Measurements from ENCODE around the gene CLIP4. TPM values are rescaled to one million over a fixed set of nuclear protein-coding genes. Genes with fewer than 3 reads are reported as not detected.
"Not testable (repeated sequence)": the region's sequence is repeated elsewhere in the genome, so short reads cannot be mapped to it uniquely, and the experiment has no call there.

Gene CLIP4, protein sequence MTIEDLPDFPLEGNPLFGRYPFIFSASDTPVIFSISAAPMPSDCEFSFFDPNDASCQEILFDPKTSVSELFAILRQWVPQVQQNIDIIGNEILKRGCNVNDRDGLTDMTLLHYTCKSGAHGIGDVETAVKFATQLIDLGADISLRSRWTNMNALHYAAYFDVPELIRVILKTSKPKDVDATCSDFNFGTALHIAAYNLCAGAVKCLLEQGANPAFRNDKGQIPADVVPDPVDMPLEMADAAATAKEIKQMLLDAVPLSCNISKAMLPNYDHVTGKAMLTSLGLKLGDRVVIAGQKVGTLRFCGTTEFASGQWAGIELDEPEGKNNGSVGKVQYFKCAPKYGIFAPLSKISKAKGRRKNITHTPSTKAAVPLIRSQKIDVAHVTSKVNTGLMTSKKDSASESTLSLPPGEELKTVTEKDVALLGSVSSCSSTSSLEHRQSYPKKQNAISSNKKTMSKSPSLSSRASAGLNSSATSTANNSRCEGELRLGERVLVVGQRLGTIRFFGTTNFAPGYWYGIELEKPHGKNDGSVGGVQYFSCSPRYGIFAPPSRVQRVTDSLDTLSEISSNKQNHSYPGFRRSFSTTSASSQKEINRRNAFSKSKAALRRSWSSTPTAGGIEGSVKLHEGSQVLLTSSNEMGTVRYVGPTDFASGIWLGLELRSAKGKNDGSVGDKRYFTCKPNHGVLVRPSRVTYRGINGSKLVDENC
- polyA plus RNA-seq (ENCODE audit: insufficient read length in 4 of 4): 10 to 100 TPM; 13.0 to 22.4 (median 18.2) TPM

DNA sequence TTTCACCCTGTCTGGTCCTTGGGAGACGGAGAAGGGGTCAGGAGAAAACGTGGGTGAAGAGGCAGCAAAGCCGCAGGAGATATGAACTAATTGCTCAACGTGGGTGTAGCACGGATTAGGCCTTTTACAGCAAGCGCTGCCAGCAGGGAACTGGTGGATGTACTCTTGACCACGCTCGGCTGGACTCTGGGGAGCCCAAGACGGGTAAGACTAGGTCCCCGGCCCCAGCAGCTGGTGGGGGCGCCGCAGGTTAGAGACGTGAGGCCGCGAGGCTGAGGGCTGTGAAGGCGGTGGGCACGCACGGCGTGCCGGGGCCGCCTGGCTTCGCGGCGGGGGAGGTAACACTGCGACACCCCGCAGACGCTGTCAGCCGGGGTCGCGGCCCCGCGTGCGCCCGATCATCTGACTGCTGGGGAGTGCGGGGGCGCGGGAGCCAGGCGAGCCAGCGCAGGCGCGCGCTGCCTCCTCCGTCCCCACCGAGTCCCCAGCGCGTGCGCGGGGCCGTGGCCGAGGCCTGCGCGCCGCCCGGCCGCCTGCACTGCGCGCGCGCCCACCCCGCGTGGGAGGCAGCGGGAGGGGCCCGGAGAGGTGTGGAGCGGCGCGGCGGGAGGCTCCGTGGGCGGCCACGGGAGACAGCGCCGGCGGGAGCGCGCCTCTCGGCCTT, at the start of gene CLIP4:
CLIP4 (plus strand) TSS at position 470 of the 664 bp plus-strand sequence. CDS start 5,974 bp downstream, outside the sequence.
- peak in 3 of 4 donors; percentile 24 to 35 (median 29) for DNase-seq (ENCODE audit: low read depth in 4 of 4, low spot score in 3 of 4)

DNA sequence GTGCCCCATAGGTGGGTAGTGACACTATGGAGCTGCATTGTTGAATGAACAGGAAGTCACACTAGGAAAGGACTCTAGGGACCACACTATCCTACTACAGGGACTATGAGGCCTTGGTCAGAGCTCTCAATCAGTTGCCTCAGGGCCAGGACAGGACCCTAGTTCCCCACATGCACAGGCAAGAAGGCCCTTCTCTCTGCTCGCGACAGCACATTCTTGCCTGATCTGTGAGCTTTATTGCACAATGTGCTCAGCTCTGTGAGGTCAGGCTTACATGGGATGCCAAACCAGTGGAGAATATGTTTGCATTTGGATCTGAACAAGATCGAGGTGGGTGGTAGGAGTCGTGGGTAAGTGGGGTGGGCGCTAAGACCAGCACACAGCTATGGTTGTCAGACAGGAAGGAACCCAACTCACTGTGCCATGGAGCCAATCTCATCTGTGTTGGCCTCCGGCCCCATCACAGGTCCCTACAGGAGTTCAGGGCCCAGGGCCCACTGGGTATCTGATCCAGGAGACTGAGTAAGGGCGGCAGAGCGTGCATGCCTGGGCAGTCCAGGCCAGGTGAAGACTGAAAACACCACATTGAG, 48.8 kb upstream of the CLIP4 start:
- no peak for DNase-seq (ENCODE audit: low read depth in 4 of 4, low spot score in 3 of 4)

DNA sequence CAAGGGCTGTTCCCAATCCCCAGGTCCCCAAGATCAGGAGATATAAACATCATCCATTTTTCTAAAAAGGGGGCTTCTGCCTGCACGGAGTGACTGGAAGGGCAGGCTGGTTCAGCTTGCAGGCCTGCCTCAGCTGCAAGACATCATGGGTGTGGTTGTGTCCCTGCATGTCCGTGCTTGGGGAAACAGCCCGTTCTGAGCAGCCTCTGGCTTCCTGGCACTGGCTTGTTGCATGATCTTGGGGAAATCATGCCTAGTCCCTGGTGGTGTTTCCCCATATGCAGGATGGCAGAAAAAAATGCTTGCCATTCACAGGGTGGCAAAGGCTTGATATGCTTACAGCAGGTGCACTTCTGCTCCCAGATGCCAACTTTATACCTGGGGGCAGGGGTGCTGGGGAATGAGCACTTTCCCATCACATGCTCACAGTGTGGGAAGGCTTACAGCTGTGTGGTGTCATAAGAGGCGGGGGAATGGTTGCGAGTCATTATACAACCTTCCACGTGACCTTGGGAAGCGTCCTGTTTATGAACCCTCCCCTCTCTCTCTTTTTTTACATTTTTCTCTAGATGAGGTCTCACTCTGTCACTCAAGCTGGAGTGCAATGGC, 48.1 kb upstream of the CLIP4 start:
- DNase-seq (ENCODE audit: low read depth in 4 of 4, low spot score in 3 of 4): no peak

DNA sequence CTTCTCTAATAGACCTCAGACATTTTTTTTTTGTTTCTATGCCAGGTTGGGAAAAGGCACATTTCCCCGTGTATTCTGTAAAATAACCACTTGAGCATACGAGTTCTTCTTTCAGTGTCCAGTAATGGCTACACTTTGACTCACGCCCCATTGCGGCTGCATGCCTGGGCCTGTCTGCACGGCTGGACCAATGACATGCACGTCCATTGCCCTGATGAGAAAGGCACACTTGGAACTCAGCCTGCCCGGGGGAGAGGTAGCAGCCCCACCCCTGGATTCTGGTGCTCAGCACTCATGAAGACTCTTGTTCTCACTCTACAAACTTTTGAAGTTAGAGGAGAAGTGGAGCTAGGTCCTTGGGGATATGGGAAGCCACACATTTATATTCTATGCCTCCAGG, 46.7 kb upstream of the CLIP4 start:
- no peak for DNase-seq (ENCODE audit: low read depth in 4 of 4, low spot score in 3 of 4)

DNA sequence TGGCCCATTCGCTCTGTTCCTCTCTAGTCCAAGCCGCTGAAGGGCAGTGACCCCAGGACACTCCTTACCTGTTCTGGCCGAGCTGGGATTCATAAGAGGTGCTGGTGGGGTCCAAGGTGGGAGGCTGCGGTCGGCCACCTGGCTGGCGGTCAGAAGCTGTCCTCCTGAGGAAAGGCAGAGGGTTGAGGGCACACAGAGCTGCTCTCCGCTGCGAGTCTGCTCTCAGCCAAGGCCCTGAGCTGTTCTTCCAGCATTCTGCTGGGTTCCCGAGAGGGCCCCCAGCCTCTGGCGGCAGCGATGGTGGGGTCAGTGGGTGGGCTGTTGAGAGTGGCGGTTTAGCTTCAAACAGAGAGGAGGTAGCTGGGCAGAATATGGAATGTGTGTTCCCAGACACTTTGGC, 44.7 kb upstream of the CLIP4 start:
- DNase-seq (ENCODE audit: low read depth in 4 of 4, low spot score in 3 of 4): no peak

DNA sequence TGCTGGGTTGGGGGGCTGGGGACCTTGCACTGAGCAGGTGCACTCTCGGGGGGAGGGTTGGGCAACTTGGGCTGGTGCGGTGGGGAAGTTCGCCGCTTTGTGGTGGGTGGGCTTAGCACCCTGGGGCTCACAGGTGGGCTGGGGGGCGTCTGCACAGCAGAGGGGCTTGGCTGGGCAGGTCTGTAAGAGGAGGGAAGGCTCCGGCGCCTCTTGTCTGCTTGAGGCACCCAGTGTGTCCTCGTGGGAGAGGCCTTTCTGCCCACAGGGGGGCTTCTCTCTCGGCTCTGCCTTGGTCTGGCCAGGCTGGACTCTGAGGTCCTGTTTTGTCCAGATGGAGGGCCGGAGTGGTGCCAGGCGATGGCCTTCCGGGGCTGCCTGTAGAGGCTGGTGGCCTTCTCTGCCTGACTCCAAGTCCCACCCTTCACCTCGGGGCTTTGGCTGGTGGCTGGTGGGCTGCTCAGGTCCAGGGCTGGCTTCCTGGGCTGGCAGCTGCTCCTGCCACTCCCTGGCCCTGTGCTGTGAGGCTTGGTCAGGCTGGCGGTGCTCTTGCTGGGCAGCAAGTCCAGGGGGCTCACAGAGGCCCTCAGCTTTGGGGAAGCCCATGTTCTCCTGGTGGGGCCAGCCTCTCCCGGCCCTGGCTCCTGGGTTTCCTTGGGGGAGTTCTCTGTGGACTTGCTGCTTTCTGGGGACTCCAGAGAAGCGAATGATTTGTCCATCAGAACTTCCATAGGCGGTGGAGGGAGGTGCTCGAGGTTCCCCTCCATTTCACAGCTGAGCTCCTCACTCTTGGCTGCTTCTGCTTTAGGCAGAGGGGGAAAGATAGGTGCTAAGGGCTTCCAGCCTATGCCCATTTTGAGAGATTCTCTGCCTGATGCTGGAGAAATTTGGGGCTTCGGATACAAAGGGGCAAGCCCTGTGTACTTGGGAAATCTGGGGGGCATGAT, 43.9 kb upstream of the CLIP4 start:
- no peak for DNase-seq (ENCODE audit: low read depth in 4 of 4, low spot score in 3 of 4)

DNA sequence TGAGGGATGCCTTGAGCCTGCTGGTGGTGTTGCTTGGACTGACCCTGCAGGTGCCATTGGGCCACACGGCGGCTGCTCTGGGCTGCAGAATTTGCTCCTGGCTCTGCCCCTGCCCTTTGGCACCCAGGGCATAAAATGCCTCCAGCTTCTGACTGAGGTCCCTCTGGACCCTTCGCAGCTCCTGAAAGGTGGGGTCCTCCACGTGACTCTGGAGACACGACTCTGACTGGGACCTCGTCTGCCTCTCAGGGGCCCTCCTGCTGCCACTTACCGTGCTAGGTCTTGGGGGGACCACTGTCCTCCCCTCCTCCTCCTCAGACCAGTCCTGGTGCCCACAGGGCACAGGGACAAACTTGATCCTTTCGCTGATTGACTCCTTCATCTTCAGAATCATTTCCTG, 43.0 kb upstream of the CLIP4 start:
- DNase-seq (ENCODE audit: low read depth in 4 of 4, low spot score in 3 of 4): no peak

DNA sequence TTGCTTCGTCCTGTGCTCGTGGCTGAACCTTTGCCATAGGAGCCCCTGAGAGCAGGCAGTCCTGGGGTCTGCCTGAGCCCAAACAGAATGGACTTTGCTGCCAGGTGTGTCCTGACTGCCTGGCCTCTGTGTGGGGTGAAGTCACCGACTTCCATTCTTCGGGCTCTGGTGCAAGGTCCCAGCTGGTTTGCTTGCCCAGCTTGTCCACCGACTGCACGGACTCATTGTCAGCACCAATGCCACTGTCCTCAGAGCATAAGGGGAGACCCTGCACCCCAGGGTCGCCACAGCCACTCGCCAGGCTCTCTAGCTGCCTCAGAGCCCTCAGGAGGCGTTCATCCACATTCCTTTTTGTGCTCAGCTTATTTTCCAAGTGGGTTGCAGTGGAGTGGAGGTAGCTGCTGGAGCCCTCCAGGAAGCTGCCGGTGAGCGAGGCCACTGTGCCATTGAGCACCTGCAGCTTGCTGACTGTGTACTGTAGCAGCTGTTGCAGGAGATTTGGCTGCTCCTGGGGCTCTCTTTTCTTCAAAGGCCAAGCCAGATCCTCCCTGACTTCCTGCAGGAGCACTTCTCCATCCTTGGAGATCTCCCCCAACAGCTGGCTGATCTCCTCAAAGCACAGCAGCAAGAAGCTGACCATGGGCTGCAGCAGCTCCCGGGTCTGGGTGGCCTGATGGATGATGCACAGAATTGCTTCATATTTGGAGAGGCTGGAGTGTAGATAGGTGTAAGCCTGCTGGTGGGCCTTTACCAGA, 42.1 kb upstream of the CLIP4 start:
- DNase-seq (ENCODE audit: low read depth in 4 of 4, low spot score in 3 of 4): no peak

DNA sequence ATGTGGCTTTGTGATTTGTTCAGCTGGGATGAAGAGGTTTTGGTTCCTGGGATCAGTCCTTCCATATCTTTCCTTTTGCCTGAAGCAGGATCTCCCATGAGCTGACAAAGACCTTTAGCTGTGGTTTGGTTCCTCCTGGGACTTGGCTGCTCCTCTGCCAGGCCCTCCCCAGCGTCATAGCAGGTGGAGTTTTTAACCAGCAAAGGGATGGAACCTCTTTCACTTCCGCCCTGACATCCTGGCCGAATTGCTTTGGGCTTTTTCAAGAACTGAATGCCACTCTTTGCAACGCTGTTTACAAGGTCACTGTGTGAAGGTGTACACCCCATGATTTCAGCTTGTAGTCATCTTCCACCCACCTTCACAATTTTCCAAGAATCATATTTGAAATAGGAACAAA, 41.3 kb upstream of the CLIP4 start:
- DNase-seq (ENCODE audit: low read depth in 4 of 4, low spot score in 3 of 4): no peak

DNA sequence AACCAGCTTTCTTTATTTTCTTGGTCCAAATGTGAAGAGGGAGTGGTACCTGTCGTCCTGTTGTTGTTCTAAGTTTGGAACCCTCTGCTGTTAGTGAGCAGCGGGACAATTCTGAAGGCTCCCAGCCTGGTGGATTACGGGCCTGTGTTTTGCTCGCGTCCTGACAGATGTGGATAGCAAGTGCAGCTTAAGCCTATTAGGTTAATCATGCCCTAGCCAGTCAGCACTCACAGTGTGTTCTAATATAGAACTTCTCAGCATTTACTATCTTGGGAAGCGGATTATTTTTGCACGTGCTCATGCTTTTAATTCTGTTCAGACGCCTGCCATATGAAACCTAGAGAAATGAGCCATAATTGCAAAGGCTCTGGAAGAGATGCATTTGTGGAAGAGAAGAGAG, 40.8 kb upstream of the CLIP4 start, which contains the start of gene PCARE:
PCARE (minus strand) TSS at position 113 of the 400 bp plus-strand sequence. CDS start 262 bp downstream, outside the sequence.
- DNase-seq (ENCODE audit: low read depth in 4 of 4, low spot score in 3 of 4): no peak

DNA sequence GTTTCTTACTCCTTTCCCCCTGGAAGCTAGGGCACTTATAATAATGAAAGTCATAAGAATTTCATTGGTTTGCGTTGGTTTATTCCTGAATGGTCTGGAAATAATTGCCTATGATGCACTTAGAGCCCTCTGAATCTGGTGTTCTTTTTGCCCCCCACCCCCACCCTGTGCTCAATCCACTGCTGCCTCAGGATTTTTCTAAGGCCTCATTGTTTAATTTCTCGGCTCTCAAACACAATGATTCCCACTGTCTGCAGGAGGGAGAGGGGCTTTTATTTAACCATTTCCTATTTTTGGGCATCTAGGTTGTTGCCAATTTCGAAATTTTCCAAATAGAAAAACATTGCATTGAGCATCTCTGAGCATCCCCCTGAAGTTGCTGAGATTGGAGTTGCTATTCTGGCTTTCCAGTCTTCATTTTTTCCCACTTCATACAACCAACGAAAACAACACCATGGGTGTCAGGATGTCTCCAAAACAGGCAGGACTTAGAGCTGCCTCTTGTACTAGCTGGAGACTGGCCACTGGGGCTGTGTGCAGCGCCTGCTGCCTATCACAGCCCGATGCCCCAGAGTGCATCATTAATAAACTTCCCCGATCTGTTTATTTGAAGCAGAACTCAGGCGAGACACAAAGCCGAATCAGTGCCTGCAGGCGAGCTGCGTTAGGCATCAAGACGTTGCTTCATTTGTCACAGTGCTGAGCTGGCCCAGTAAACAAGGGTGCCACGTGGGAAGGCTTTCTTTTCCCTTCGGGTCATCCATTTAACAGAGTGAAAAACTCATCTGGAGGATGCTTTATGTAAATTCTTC, 39.1 kb upstream of the CLIP4 start:
- no peak for DNase-seq (ENCODE audit: low read depth in 4 of 4, low spot score in 3 of 4)

DNA sequence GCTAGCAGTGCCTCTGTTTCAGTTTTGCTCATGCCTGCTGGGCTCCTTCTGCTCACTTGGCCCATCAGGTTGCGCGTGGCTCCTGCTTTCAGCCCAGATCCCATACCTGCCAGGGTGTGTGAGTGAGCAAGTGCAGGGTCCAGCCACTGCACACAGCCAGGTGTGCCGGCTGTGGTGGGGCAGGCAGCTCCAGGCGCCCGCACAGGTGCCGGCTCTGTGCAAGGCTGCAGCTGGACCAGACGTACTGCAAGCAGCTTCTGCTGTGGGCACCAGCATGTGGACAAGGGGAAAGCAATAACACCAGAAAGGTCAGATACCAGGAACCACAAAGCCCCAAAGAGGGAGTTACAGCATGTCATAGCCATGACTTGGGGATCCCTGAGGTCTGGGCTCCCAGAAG, 35.3 kb upstream of the CLIP4 start:
- DNase-seq (ENCODE audit: low read depth in 4 of 4, low spot score in 3 of 4): no peak

DNA sequence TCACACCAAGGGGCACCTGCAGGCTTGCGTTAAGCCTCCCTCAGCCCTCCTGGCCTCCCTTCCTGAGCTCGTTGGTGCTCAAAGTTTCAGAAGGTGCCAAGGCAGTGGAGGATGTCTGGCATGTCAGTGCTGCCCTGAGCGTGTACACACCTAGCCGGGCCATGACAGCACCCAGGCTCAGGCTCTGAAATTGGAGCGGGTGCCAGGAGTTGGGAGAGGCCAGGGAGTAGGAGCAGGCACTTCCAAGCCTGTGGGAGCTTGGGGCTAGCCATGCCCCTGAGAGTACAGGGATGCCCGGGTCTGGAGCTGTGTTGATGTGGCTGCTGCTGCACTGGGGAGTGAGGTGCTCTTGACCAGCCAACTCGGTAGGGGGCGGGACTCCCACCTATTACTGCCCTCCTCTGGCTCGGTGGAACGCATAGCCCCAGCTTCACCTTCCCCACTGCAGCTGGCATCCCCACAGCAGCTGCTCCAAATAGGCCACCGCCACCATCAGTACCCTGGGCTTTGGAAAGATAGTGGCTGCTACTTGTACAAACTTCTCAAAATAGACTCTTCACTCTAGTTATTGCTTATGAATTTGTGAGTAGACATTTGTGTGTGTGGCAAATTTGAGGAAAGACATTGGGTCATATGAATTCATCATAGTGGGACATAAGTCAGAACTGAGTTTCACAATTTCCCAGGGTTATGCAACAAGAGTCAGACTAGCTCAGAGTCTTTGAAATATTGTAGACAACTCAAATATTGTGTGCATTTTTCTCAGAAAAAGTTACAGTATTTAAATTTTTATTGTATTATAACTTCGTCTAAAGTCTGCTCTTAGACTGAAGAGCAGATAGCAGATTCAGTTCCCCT, 34.1 kb upstream of the CLIP4 start:
- DNase-seq (ENCODE audit: low read depth in 4 of 4, low spot score in 3 of 4): no peak

DNA sequence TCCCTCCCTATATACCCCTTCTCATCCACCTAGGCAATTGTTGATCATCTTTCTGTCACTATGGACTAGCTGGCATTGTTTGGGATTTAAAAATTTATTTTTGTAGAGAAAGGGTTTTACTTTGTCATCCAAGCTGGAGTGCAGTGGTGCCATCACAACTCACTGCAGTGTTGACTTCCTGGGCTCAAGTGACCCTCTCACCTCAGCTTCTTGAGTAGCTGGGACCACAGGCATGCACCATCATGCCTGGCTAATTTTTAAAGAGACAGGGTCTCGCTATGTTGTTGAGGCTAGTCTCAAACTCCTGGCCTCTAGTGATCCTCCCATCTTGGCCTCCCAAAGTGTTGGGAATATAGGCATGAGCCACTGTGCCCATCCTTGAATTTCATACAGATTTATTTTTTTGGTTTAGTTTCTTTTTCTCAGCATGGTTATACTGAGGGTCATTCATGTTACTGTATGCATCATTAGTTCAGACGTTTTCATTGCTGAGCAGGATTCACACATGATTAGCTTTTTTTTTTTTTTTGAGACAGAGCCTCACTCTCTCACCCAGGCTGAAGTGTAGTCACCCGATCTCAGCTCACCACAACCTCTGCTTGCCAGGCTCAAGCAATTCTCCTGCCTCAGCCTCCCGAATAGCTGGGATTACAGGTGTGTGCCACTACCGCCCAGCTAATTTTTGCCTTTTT, 32.3 kb upstream of the CLIP4 start:
- no peak for DNase-seq (ENCODE audit: low read depth in 4 of 4, low spot score in 3 of 4)

DNA sequence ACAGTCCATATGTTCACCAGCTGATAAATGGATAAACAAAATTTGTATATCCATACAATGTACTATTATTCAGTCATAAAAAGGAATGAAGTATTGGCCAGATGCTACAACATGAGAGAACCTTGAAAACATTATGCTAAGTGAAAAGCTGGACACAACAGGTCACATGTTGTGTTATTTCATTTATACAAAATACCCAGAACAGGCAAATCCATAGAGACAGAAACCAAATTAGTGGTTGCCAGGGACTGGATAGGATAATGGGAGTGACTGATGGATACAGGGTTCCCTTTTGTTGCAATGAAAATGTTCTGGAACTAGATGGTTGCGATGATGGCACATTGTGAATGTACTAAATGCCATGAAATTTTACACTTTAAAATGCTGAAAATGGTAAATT, 30.7 kb upstream of the CLIP4 start:
- no peak for DNase-seq (ENCODE audit: low read depth in 4 of 4, low spot score in 3 of 4)

DNA sequence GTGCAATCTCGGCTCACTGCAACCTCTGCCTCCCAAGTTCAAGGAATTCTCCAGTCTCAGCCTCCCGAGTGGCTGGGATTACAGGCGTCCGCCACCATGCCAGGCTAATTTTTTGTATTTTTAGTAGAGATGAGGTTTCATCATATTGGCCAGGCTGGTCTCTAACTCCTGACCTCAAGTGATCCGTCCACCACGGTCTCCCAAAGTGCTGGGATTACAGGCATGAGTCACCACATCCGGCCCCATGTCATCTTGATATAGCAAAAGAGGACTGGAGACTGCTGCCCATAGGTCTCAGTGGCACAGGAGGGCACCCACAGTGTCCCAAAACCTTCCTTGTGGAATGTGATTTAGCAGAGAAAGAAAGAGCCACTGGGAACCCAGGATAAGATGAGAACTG, 24.9 kb upstream of the CLIP4 start:
- not testable (repeated sequence) for DNase-seq (ENCODE audit: low read depth in 4 of 4, low spot score in 3 of 4)
